Stimulated activated naive B cell treated with anti-CD40 and anti-IgM and Interleukin-4, amounts not matched to agents 10 μg/mL and 1 μg/mL and 100 μg/mL, for 72 hours (primary cell): ENCODE results near the gene STRADB.
A peak's percentile ranks its signal among the peaks of the same experiment; 100 is the strongest.
"Not testable (repeated sequence)": the region's sequence is repeated elsewhere in the genome, so short reads cannot be mapped to it uniquely, and the experiment has no call there.

Experiments
- ATAC-seq, 2 donors: fragments of 150-1000 bp; cut with Tn5 transposase; replicated peaks; 2 replicates each; pipeline ENCODE4 v1.10.0; 2021; ENCODE audit warnings: moderate library complexity in 1 of 2
- DNase-seq: peaks from one replicate; pipeline ENCODE4 v3.0.0; 2021
- H3K27ac Mint-ChIP-seq: one replicate; pipeline ENCODE4 v1.8.0; 2022; ENCODE audit warnings: mild to moderate bottlenecking, mixed read lengths
- H3K27me3 Mint-ChIP-seq, 2 donors: one replicate each; pipeline ENCODE4 v1.8.0; 2022; ENCODE audit warnings: mixed read lengths in 2 of 2
- H3K36me3 Mint-ChIP-seq, 2 donors: one replicate each; pipeline ENCODE4 v1.8.0; 2022; ENCODE audit warnings: mixed read lengths in 2 of 2, mild to moderate bottlenecking in 1 of 2
- H3K4me1 Mint-ChIP-seq, 2 donors: one replicate each; pipeline ENCODE4 v1.8.0; 2022; ENCODE audit warnings: mixed read lengths in 2 of 2, mild to moderate bottlenecking in 1 of 2
- H3K4me3 Mint-ChIP-seq, 2 donors: one replicate each; pipeline ENCODE4 v1.8.0; 2022; ENCODE audit warnings: mild to moderate bottlenecking in 2 of 2, mixed read lengths in 2 of 2, moderate library complexity in 1 of 2
- H3K9me3 Mint-ChIP-seq, 2 donors: one replicate each; pipeline ENCODE4 v1.8.0; 2022; ENCODE audit warnings: mixed read lengths in 2 of 2, mild to moderate bottlenecking in 1 of 2

Gene STRADB

GRCh38 chr2:201439336-201439922, 12.1 kb upstream of the STRADB start:
- ATAC-seq, H3K4me3 Mint-ChIP-seq: not testable (repeated sequence)

GRCh38 chr2:201440182-201440581, 11.4 kb upstream of the STRADB start:
- ATAC-seq, result no peak
- Mint-ChIP-seq H3K36me3 (peaks cover 5 to 12% of the 10 kb centered on the region in 2 donors), H3K27me3 (no peaks in the 10 kb centered on the region), H3K9me3 (no peaks in the 10 kb centered on the region), H3K4me1 (peaks cover 19 to 32% of the 10 kb centered on the region in 2 donors), H3K4me3 (no peak overlapping the region), H3K27ac (peak overlapping the region; percentile 79)
- DNase-seq, result no peak

More at GRCh38 chr2:201439336-201439922, 12.1 kb upstream of the STRADB start:
- not testable (repeated sequence) for DNase-seq, H3K27ac Mint-ChIP-seq, H3K9me3 Mint-ChIP-seq, H3K27me3 Mint-ChIP-seq
- H3K4me1 Mint-ChIP-seq, result peaks cover 19 to 31% of the 10 kb centered on the region in 2 donors
- peaks cover 5 to 12% of the 10 kb centered on the region in 2 donors for H3K36me3 Mint-ChIP-seq

- Mint-ChIP-seq H3K36me3 (peaks cover 5 to 12% of the 10 kb centered on the region in 2 donors), H3K27me3 (no peaks in the 10 kb centered on the region), H3K9me3 (no peaks in the 10 kb centered on the region), H3K4me3 (peak overlapping the region; percentile 49 to 52), H3K4me1 (peaks cover 27 to 41% of the 10 kb centered on the region in 2 donors), H3K27ac (peak overlapping the region; percentile 1)
- DNase-seq (no peak), ATAC-seq (peak; percentile 41 to 45)
These were observed 10.1 kb upstream of the STRADB start for GRCh38 chr2:201441409-201441808.

- Mint-ChIP-seq H3K4me3 (no peak overlapping the region), H3K4me1 (peaks cover 26 to 49% of the 10 kb centered on the region in 2 donors), H3K36me3 (peaks cover 4 to 21% of the 10 kb centered on the region in 2 donors), H3K27ac (no peak overlapping the region), H3K27me3 (no peaks in the 10 kb centered on the region), H3K9me3 (no peaks in the 10 kb centered on the region)
- DNase-seq, result no peak
- ATAC-seq, result no peak
These were observed 6.6 kb upstream of the STRADB start for GRCh38 chr2:201444746-201445465.

- ATAC-seq (no peak), DNase-seq (no peak)
- Mint-ChIP-seq H3K4me3 (no peak overlapping the region), H3K27ac (no peak overlapping the region), H3K4me1 (peaks cover 23 to 52% of the 10 kb centered on the region in 2 donors), H3K36me3 (peaks cover 4 to 14% of the 10 kb centered on the region in 2 donors), H3K27me3 (no peaks in the 10 kb centered on the region), H3K9me3 (no peaks in the 10 kb centered on the region)
These were observed 4.5 kb upstream of the STRADB start for GRCh38 chr2:201447086-201447485.

GRCh38 chr2:201448061-201448460, 3.5 kb upstream of the STRADB start:
- no peak for ATAC-seq
- Mint-ChIP-seq H3K4me3 (peak overlapping the region in 1 of 2 donors; percentile 6), H3K9me3 (no peaks in the 10 kb centered on the region), H3K27ac (peak overlapping the region; percentile 75), H3K4me1 (peaks cover 23 to 52% of the 10 kb centered on the region in 2 donors), H3K27me3 (no peaks in the 10 kb centered on the region), H3K36me3 (peaks cover 4 to 14% of the 10 kb centered on the region in 2 donors)
- DNase-seq, result no peak

GRCh38 chr2:201448701-201449100, 2.8 kb upstream of the STRADB start:
- Mint-ChIP-seq H3K9me3 (no peaks in the 10 kb centered on the region), H3K4me3 (peak overlapping the region; percentile 7 to 47), H3K4me1 (peaks cover 24 to 52% of the 10 kb centered on the region in 2 donors), H3K36me3 (peaks cover 4 to 14% of the 10 kb centered on the region in 2 donors), H3K27me3 (no peaks in the 10 kb centered on the region), H3K27ac (no peak overlapping the region)
- DNase-seq (no peak), ATAC-seq (no peak)

GRCh38 chr2:201450954-201451291, 617 bp upstream of the STRADB start:
- H3K9me3 Mint-ChIP-seq, result no peaks in the 10 kb centered on the region
- peak; percentile 26 to 30 for ATAC-seq
- H3K36me3 Mint-ChIP-seq, result peaks cover 4 to 14% of the 10 kb centered on the region in 2 donors
- H3K27me3 Mint-ChIP-seq, result no peaks in the 10 kb centered on the region
- DNase-seq, result no peak
- H3K27ac Mint-ChIP-seq, result peak overlapping the region; percentile 99
- H3K4me3 Mint-ChIP-seq, result peak overlapping the region; percentile 97 to 100
- H3K4me1 Mint-ChIP-seq, result peaks cover 21 to 43% of the 10 kb centered on the region in 2 donors

- Mint-ChIP-seq H3K27ac (peak overlapping the region; percentile 88), H3K27me3 (no peaks in the 10 kb centered on the region), H3K4me3 (peak overlapping the region; percentile 88 to 100), H3K9me3 (no peaks in the 10 kb centered on the region), H3K4me1 (peaks cover 13 to 31% of the 10 kb centered on the region in 2 donors), H3K36me3 (peaks cover 4 to 10% of the 10 kb centered on the region in 2 donors)
- DNase-seq, result no peak
- peak; percentile 44 to 51 for ATAC-seq
These were observed 750 bp downstream of the STRADB start for GRCh38 chr2:201452058-201452921.

- Mint-ChIP-seq H3K36me3 (peaks cover 0 to 6% of the 10 kb centered on the region in 2 donors), H3K9me3 (no peaks in the 10 kb centered on the region), H3K4me3 (peak overlapping the region; percentile 13 to 100), H3K4me1 (peaks cover 9 to 23% of the 10 kb centered on the region in 2 donors), H3K27ac (no peak overlapping the region), H3K27me3 (no peaks in the 10 kb centered on the region)
- DNase-seq (no peak), ATAC-seq (no peak)
These were observed 1.5 kb downstream of the STRADB start for GRCh38 chr2:201452922-201453643.

GRCh38 chr2:201458381-201458780, 6.8 kb downstream of the STRADB start:
- ATAC-seq, result no peak

GRCh38 chr2:201460532-201460931, 9.0 kb downstream of the STRADB start:
- DNase-seq (no peak), ATAC-seq (no peak)
- no peaks in the 10 kb centered on the region for H3K27me3 Mint-ChIP-seq
- H3K4me1 Mint-ChIP-seq, result peaks cover 6 to 8% of the 10 kb centered on the region in 2 donors
- no peak overlapping the region for H3K27ac Mint-ChIP-seq
- peaks cover 35 to 55% of the 10 kb centered on the region in 2 donors for H3K36me3 Mint-ChIP-seq
- no peak overlapping the region for H3K4me3 Mint-ChIP-seq
- H3K9me3 Mint-ChIP-seq, result peaks cover 3 to 5% of the 10 kb centered on the region in 2 donors

More at GRCh38 chr2:201458381-201458780, 6.8 kb downstream of the STRADB start:
- no peak overlapping the region for H3K27ac Mint-ChIP-seq
- peaks cover 3 to 5% of the 10 kb centered on the region in 2 donors for H3K9me3 Mint-ChIP-seq
- no peaks in the 10 kb centered on the region for H3K27me3 Mint-ChIP-seq
- peaks cover 2 to 4% of the 10 kb centered on the region in 2 donors for H3K4me1 Mint-ChIP-seq
- no peak for DNase-seq
- H3K4me3 Mint-ChIP-seq, result no peak overlapping the region
- peaks cover 20 to 38% of the 10 kb centered on the region in 2 donors for H3K36me3 Mint-ChIP-seq

- Mint-ChIP-seq H3K4me3 (no peak overlapping the region), H3K36me3 (peaks cover 48 to 62% of the 10 kb centered on the region in 2 donors), H3K27me3 (no peaks in the 10 kb centered on the region), H3K9me3 (peaks cover 3 to 5% of the 10 kb centered on the region in 2 donors), H3K27ac (no peak overlapping the region), H3K4me1 (peaks cover 7 to 8% of the 10 kb centered on the region in 2 donors)
- ATAC-seq (no peak), DNase-seq (no peak)
These were observed 13.0 kb downstream of the STRADB start for GRCh38 chr2:201464547-201464946.
